Activated CD8-positive, alpha-beta memory T cell treated with anti-CD3 and anti-CD28 coated beads for 4 hours (primary cell): ENCODE measurements around the gene SPATA1.

Source experiments
- DNase-seq, 2 donors: peaks; one replicate each; pipeline ENCODE4 v3.0.0-alpha.2; 2020; ENCODE audit warnings: low read depth in 2 of 2

The SPATA1 gene

DNA sequence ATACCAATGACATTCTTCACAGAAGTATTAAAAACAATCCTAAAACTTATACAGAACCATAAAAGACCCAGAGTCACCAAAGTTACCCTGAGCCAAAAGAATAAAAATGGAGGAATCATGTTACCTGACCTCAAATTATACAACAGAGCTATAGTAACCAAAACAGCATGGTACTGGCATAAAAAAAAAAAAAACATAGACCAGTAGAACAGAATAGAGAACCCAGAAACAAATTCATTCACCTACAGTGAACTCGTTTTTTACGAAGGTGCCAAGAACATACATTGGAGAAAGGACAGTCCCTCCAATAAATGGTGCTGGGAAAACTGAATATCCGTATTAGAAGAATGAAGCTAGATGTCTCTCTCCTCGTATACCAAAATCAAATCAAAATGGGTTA is 2.8 kb downstream of the SPATA1 start:
- no peak for DNase-seq

- DNase-seq = no peak
Measured at GRCh38 chr1:84510165-84510564, 4.0 kb downstream of the SPATA1 start.

DNA sequence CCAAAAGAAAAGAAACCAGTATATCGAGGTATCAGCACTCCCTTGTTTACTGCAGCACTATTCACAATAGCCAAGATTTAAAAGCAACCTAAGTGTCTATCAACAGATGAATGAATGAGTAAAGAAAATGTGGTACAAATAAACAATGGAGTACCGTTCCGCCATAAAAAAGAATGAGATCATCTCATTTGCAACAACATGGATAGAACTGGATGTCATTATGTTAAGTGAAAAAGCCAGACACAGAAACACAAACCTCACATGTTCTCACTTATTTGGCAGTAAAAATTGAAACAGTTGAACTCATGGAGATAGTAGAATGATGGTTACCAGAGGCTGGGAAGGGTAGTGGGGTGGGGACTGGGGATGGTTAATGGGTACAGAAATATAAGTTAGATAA is 4.5 kb downstream of the SPATA1 start:
- no peak for DNase-seq

GRCh38 chr1:84524590-84524989 is 18.4 kb downstream of the SPATA1 start:
- DNase-seq = no peak

DNA sequence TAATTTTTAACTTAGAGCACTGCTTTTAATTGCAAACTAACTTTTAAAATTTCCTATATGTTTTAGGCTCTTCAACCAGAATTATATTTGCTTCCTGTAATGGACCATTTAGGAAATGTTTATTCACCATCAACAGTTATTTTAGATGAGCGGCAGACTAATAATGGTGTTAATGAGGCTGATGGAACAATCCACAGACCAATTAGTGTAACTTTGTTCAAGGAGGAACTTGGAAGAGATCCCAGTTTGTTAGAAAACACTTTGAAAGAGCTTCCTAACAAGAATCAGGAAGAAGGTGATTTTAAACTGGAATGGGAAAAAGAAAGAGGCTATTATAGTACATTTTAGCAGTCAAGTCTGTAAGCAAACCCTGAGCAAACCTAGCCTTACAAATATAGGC is 19.6 kb downstream of the SPATA1 start:
- DNase-seq = no peak

DNA sequence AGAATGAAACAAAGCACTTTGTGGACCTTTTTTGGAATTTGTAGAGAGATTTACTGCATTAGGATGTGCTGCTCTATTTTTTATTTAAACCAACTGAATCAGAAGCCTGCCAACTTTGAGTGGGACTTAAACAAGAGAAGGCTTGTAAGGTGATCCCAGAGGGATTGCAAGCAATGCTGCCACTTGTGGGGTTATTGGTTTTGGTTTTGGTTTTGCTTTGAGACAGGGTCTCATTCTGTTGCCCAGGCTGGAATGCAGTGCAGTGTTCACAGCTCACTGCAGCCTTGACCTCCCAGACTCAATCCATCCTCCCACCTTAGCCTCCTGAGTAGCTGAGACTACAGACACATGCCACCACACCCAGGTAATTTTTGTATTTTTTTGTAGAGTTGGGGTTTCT is 32.4 kb downstream of the SPATA1 start:
- no peak for DNase-seq

- no peak for DNase-seq
Measured at GRCh38 chr1:84539972-84540371, 33.8 kb downstream of the SPATA1 start.

DNA sequence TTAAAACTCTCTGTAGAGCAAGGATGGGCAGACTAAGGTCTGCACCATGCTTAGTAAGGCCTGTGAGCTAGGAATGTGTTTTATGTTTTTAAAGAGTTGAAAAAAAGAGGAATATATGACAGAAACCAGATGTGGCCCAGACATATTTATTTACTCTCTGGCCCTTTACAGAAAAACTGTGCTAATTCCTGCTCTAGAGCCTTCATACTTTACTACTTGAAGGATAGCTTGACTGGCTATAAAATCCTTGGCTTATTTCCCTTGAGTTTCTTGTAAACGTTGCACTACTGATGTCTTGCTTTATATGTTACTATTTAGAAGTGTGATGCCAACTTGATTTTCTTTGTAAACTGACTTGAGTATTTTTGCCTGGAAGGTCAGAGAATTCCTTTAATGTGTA is 34.6 kb downstream of the SPATA1 start:
- DNase-seq = no peak

- no peak for DNase-seq
Measured at GRCh38 chr1:84541679-84542078, 35.5 kb downstream of the SPATA1 start.

GRCh38 chr1:84550826-84551225 is 44.6 kb downstream of the SPATA1 start:
- DNase-seq = no peak

GRCh38 chr1:84569216-84569615 is 63.0 kb downstream of the SPATA1 start:
- no peak for DNase-seq

DNA sequence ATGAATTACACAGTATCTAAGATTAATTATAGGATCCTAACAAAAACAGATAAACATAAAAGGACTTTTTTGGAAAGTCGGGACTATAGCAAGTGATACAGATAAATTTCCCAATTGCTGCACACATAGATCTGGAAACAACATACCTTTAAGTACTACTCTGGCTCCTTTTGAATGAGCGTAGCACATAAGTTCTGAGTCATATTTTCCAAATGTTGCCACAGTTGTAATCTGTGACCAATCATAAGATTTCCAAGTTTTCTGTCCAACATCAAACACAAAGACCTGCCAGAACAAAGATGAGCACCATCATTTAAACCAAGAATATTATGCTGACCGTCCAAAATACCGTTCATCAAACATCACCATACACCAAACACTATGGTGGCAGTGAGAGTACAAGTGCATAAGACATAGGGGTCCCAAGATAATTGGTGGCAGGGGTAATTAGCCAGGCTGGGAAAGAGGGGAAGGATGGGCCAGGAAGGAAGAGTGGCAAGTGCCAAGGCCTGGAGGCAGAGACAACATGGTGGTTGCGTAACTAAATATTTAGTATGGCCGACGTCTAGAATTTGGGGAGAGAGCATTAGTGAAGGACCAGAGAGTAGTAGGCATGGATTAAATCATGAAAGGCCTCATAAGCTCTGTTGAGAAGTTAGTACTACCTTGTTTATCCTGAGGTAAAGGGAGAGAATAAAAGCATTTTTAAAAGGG is 64.4 kb downstream of the SPATA1 start:
- no peak for DNase-seq

GRCh38 chr1:84571150-84571535 is 65.0 kb downstream of the SPATA1 start:
- no peak for DNase-seq

DNA sequence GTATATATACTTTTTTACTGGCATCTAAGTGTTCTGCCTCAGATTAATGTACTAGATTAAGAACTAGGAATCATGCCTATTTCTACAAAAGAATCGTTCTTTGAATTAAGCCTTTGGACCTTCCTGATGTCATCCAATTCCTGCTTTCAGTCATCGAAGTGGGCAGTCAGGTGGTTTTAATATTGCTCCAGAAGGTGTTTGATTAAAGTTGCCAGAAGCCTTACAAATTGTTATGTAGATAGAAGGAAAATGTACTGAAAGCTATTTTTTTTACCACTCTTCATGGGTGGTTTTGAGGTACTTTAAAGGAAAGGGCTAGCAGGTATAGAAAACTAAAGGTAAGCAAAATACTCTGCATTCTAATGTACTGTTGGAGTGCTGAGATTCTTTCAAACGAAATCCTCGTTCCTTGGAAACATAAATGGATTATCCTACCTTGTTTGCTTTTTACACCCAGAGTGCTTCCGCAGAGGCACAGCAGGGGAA is 67.3 kb downstream of the SPATA1 start:
- DNase-seq = no peak

- DNase-seq = peak; percentile 70 to 72
Measured at GRCh38 chr1:84573967-84574842, 68.0 kb downstream of the SPATA1 start, which contains the start of gene CTBS. Gene CTBS (minus strand): TSS chr1:84574440. CDS start chr1:84574415, 25 bp downstream.

GRCh38 chr1:84574936-84575335 is 68.8 kb downstream of the SPATA1 start:
- DNase-seq = no peak

DNA sequence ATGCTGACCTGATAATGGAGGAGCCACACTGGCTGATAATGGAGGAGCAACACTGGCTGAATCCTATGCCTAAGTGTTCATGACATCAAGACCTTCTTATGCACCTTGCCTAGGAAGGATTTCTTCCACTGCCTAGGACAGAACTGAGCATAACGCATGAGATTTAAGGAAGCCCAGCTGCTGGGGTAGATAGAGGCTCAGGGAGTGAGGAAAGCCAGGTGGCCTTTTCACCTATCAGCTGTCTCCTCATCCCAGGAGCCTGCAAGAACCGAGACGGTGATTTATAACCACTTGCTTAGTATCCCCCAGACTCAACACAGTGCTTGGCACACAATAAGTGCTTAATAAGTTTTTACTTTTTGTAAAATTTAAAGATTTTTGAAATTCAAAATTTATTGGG is 75.5 kb downstream of the SPATA1 start:
- DNase-seq = no peak

- no peak for DNase-seq
Measured at GRCh38 chr1:84582802-84583587, 76.8 kb downstream of the SPATA1 start.

DNA sequence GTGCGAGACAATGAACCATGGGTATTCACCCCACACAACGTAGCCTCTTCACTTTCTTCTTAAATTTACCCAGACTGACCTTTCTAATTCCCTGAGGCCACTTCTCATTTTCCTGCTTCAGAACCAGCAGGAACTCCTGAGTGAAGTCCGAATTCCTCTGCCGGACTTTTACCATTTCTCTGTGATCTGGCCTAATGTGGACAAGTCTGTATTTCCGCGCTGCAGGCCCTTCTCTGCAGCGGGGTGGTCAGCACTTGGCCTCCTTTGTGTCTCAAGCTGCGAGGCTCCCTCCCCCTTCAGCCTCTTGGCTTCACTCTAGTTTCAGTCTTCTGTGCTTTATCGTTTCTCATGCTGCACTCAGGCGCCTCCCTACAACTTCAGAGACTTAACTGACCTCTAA is 77.5 kb downstream of the SPATA1 start:
- no peak for DNase-seq

- DNase-seq = no peak
Measured at GRCh38 chr1:84584126-84584525, 77.9 kb downstream of the SPATA1 start.

DNA sequence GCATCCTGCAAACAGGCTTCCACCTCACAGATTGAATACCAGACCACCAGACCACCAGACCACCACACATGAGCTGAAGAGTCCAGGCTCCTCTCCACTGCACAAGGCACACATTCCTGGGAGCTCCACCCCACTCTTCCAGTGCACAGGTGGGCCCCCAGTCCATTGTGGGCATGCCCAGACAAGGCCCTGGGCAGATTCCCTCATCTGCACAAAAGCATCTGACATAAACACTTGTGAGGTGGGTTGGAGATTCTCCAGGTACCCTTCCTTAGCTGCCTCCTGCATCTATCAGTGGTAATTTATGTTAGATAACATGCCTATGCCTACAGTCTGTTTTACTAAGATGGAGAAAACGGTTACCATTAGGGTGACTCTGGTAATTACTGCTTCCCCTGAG is 79.6 kb downstream of the SPATA1 start:
- no peak for DNase-seq

GRCh38 chr1:84587099-84587498 is 80.9 kb downstream of the SPATA1 start:
- DNase-seq = no peak
